Measurements from ENCODE around the gene RPS21. TPM values are rescaled to one million over a fixed set of nuclear protein-coding genes. Genes with fewer than 3 reads are reported as not detected.

The RPS21 gene
- total RNA-seq, 1 donor from 2014 or later: 661 TPM

GRCh38 chr20:62351469-62352401, 35.2 kb upstream of the RPS21 start:
- no peak for DNase-seq

DNA sequence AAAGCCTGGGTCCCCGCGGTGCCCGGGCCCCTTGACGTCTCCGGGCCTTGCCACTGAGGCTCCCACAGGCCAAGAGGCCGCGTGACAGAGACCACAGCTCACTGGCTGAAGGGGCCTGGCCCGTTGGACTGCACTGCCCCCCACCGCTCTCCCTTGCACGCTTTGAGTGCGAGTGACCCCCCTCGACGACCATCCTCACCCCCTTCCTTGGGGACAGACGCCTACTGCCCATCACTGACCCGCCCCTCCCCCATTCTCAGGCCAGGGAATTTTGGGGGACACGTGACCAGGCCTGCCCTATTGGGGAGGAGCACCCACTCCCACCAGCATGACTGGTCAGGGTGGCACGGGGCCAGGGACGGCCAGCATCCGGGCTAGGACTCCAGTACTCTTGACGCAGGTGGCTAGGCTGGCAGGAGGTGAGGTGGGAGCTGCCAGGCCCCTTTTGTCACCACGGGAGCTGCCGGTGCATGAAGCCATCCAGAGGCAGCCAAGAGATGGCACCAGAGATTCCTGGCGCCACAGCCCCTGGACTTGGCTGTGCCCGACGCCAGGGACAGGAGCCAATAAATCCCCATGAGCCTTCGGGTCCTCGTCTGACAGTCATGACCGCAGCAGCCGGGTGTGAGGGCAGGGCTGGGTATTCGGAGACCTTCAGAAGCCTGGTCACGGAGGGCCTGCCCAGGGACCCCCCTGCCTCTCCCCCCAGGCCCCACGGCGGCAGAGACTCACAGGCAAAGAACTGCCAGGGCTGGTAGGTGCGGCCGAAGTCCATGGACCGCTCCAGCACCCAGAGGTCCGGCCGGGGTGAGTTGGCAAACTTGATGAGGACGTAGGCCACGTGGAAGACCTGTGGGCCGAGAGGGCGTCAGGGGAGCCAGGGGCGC, 34.3 kb upstream of the RPS21 start:
- peaks cover 33% of the 10 kb centered on the region for H3K36me3 ChIP-seq
- TF ChIP-seq, protein P1, sequence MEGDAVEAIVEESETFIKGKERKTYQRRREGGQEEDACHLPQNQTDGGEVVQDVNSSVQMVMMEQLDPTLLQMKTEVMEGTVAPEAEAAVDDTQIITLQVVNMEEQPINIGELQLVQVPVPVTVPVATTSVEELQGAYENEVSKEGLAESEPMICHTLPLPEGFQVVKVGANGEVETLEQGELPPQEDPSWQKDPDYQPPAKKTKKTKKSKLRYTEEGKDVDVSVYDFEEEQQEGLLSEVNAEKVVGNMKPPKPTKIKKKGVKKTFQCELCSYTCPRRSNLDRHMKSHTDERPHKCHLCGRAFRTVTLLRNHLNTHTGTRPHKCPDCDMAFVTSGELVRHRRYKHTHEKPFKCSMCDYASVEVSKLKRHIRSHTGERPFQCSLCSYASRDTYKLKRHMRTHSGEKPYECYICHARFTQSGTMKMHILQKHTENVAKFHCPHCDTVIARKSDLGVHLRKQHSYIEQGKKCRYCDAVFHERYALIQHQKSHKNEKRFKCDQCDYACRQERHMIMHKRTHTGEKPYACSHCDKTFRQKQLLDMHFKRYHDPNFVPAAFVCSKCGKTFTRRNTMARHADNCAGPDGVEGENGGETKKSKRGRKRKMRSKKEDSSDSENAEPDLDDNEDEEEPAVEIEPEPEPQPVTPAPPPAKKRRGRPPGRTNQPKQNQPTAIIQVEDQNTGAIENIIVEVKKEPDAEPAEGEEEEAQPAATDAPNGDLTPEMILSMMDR (IDR thresholded peaks at IDR 0.05; ENCODE audit: borderline replicate concordance): peak; percentile 28

More at GRCh38 chr20:62351469-62352401, 35.2 kb upstream of the RPS21 start:
- TF ChIP-seq, protein P1 (IDR thresholded peaks at IDR 0.05; ENCODE audit: borderline replicate concordance): no peak
- Histone ChIP-seq H3K4me1 (peaks cover 53% of the 10 kb centered on the region), H3K27ac (replicated peaks) (peak overlapping the region; percentile 98), H3K27me3 (ENCODE audit: low read depth) (no peaks in the 10 kb centered on the region), H3K9me3 (replicated peaks) (peaks cover 8% of the 10 kb centered on the region), H3K4me3 (no peak overlapping the region), H3K36me3 (peaks cover 40% of the 10 kb centered on the region)
- intact Hi-C loops (cut with micrococcal nuclease): no loop called here

DNA sequence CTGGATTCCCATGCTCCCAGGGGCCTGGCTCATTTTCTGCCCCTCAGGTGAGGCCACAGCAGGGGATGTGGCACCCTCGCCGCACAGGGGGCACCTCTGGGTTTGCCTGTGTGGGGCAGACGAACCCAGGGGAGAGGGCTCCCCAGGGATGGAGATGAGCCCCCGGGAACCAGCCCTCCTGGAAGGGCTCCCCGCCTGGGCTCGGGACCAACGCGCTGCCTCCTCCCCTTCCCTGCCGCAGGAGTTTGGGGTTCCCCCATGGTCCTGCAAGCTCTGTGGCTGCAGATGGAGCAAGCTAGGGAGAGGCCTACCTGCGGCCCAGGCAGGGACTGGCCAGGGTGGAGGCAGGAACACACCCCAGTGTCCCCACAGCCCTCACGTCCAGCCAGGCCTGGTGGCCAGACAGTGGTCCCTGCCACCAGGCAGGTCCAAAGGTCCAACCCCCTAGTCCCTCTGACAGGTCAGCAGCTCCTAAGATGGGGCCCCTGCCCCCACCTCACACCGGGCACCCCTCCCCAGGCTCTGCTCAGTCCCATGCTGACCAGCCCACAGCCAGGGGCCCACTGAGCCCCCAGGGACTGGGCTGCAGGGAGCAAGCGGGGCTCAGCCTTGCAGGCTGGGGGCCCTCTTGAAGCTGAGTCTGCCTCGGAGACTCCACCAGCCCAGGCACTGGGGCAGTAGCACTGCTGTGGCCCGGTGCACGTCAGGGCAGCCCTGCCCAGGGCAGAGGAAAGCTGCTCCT, 33.4 kb upstream of the RPS21 start:
- Histone ChIP-seq H3K27me3 (ENCODE audit: low read depth) (no peaks in the 10 kb centered on the region), H3K36me3 (peaks cover 25% of the 10 kb centered on the region), H3K4me1 (peaks cover 70% of the 10 kb centered on the region), H3K27ac (replicated peaks) (peak overlapping the region; percentile 98), H3K4me3 (peak overlapping the region; percentile 6), H3K9me3 (replicated peaks) (peaks cover 8% of the 10 kb centered on the region)
- TF ChIP-seq, protein P1 (IDR thresholded peaks at IDR 0.05; ENCODE audit: borderline replicate concordance): no peak
- DNase-seq: no peak
- intact Hi-C loops (cut with micrococcal nuclease): no loop called here

More for the DNA sequence above, 34.3 kb upstream of the RPS21 start:
- peaks cover 8% of the 10 kb centered on the region for H3K9me3 ChIP-seq (replicated peaks)
- no peaks in the 10 kb centered on the region for H3K27me3 ChIP-seq (ENCODE audit: low read depth)
- DNase-seq: peak; percentile 88
- peak overlapping the region; percentile 98 for H3K27ac ChIP-seq (replicated peaks)
- peaks cover 62% of the 10 kb centered on the region for H3K4me1 ChIP-seq
- H3K4me3 ChIP-seq: peak overlapping the region; percentile 6
- intact Hi-C loops (cut with micrococcal nuclease): no loop called here

DNA sequence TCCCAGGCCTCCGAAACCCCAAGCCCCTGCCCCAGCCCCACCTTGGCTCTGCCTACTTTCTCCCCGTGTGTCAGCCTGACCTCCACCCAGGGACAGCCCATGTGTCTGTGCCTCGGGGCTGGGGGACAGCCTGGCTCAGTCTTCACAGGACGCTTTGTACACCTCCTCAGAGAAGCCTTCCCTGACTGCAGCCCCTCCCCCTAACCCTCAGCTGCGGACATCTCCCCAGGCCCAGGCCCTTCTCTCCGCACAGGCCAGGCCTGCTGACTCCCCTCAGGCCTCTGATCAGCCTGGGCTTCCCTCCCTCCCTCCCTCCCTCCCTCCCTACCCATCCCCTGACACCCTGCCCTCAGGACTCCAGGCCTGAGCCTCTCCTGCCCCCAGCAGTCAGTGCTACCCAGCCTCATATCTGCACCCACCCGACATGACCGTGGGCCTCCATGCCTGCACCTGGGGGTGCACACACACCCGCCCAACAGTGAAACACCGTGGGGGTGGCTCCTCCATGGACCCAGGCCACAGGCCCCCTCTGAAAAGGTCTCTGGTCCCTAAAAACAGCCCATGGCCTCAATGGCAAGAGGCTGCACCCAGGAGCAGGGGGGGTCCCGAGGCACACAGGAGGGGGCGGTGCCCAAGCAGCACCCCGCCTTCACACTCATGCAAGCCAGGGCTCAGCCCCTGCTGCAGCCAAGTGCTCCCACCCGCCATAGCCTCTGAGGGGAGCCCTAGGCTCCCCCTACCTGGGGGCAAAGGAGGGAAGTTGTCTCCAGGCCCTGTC, 32.7 kb upstream of the RPS21 start:
- peak overlapping the region; percentile 98 for H3K27ac ChIP-seq (replicated peaks)
- peak overlapping the region; percentile 53 for H3K4me3 ChIP-seq
- intact Hi-C loops (cut with micrococcal nuclease): no loop called here
- no peaks in the 10 kb centered on the region for H3K27me3 ChIP-seq (ENCODE audit: low read depth)
- peaks cover 78% of the 10 kb centered on the region for H3K4me1 ChIP-seq
- TF ChIP-seq, protein P1 (IDR thresholded peaks at IDR 0.05; ENCODE audit: borderline replicate concordance): no peak
- H3K9me3 ChIP-seq (replicated peaks): peaks cover 1% of the 10 kb centered on the region
- DNase-seq: no peak
- H3K36me3 ChIP-seq: peaks cover 23% of the 10 kb centered on the region
